Measurements from ENCODE around the gene AGBL1. TPM values are rescaled to one million over a fixed set of nuclear protein-coding genes. Genes with fewer than 3 reads are reported as not detected.

The AGBL1 gene
- polyA plus RNA-seq, 2 of the 4 experiments (the other 2 are of a cell fraction): not detected

DNA sequence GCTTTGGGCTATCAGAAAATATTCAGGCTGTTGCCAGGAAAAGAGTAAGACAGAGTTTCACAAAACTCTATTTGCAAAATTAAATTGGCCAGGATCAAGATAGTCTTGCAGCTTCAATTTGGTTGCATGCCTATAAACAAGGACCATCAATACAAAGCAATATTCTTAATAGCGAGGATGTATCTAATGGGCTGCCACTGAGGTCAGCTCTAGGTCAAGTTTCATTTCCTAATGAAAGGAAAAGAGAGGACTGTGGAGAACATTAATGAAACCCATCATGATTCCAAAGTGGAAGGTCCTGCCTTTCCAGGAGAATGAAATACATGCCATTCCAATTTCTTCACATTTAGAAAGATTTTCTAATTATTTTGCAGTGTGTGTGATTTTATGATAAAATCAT, 273.5 kb downstream of the AGBL1 start:
- no peak for ATAC-seq
- DNase-seq (ENCODE audit: low read depth in 1 of 2, low spot score in 1 of 2): no peak
- no peaks in the 10 kb centered on the region for H3K9me3 ChIP-seq
- FAIRE-seq: no peak
- 3% methylated on average over 1 of the region's 1 CpG for WGBS (ENCODE audit: missing lambda C conversion rate)
- no peaks in the 10 kb centered on the region for H3K4me1 ChIP-seq
- TF ChIP-seq HOXB13 (CRISPR knock-in tag; IDR thresholded peaks at IDR 0.05; ENCODE audit: low read depth) (no peak), EHMT2 (IDR thresholded peaks at IDR 0.05; ENCODE audit: low read depth) (no peak), ELK1 (IDR thresholded peaks at IDR 0.05; ENCODE audit: low read depth, low read length) (no peak), RFX5 (IDR thresholded peaks at IDR 0.05) (no peak), ZFP36 (IDR thresholded peaks at IDR 0.05; ENCODE audit: borderline replicate concordance, partially characterized antibody) (no peak), PHF8 (IDR thresholded peaks at IDR 0.05; ENCODE audit: borderline replicate concordance, low read depth) (no peak), JUN (IDR thresholded peaks at IDR 0.05) (no peak), HMGXB4 (CRISPR knock-in tag; IDR thresholded peaks at IDR 0.05; ENCODE audit: borderline replicate concordance) (no peak), FOXS1 (CRISPR knock-in tag; IDR thresholded peaks at IDR 0.05) (no peak), TP53 (CRISPR knock-in tag; IDR thresholded peaks at IDR 0.05) (no peak), MAX (IDR thresholded peaks at IDR 0.05) (no peak), CEBPB (IDR thresholded peaks at IDR 0.05) (no peak), CHD2 (IDR thresholded peaks at IDR 0.05; ENCODE audit: low read length, partially characterized antibody) (no peak), SMC3 (IDR thresholded peaks at IDR 0.05) (no peak), KDM5A (IDR thresholded peaks at IDR 0.05) (no peak), BHLHE40 (IDR thresholded peaks at IDR 0.05; ENCODE audit: low read depth, low read length) (no peak), RAD21 (conservative IDR thresholded peaks at IDR 0.05 in 1 of 2, IDR thresholded peaks at IDR 0.05 in 1 of 2) (no peak)
- TF ChIP-seq, protein P1, sequence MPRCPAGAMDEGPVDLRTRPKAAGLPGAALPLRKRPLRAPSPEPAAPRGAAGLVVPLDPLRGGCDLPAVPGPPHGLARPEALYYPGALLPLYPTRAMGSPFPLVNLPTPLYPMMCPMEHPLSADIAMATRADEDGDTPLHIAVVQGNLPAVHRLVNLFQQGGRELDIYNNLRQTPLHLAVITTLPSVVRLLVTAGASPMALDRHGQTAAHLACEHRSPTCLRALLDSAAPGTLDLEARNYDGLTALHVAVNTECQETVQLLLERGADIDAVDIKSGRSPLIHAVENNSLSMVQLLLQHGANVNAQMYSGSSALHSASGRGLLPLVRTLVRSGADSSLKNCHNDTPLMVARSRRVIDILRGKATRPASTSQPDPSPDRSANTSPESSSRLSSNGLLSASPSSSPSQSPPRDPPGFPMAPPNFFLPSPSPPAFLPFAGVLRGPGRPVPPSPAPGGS (IDR thresholded peaks at IDR 0.05): no peak
- TF ChIP-seq, protein P2, sequence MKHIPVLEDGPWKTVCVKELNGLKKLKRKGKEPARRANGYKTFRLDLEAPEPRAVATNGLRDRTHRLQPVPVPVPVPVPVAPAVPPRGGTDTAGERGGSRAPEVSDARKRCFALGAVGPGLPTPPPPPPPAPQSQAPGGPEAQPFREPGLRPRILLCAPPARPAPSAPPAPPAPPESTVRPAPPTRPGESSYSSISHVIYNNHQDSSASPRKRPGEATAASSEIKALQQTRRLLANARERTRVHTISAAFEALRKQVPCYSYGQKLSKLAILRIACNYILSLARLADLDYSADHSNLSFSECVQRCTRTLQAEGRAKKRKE (CRISPR knock-in tag; IDR thresholded peaks at IDR 0.05; ENCODE audit: low read depth): no peak
- H3K4me2 ChIP-seq: no peak overlapping the region
- H3K27ac ChIP-seq: no peak overlapping the region
- no peak overlapping the region for H3K4me3 ChIP-seq
- POLR2A ChIA-PET: no interaction called here
- CTCF ChIA-PET: no interaction called here

DNA sequence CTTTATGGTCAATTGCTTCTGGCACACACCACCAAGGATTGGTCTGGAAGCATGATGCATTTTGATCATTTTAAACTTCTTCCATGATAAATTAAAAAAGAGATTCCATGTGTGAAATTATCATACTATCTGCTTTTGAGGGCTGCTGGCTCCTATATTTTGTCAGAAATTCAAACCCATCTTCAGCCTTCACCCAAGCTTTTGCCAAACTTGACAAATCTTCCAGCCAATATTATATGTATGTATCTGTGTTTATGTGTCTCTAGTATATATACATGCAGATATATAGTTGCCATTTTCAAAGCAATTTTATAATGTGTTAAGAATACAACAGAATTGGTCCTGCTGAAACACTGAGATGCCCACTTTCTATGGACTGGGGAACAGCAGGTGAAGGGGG, 275.7 kb downstream of the AGBL1 start:
- Histone ChIP-seq H3K9me3 (no peaks in the 10 kb centered on the region), H3K4me3 (no peak overlapping the region), H3K27ac (no peak overlapping the region), H3K4me2 (no peak overlapping the region), H3K4me1 (no peaks in the 10 kb centered on the region)
- no peak for TF ChIP-seq NPAS2 (CRISPR knock-in tag; IDR thresholded peaks at IDR 0.05; ENCODE audit: borderline replicate concordance)
- no peak for TF ChIP-seq EHF (CRISPR knock-in tag; IDR thresholded peaks at IDR 0.05)
- TF ChIP-seq PHF8 (IDR thresholded peaks at IDR 0.05; ENCODE audit: borderline replicate concordance, low read depth): no peak
- no peak for TF ChIP-seq EP300 (IDR thresholded peaks at IDR 0.05)
- TF ChIP-seq RCOR1 (IDR thresholded peaks at IDR 0.05; ENCODE audit: low read depth, low read length): no peak
- TF ChIP-seq, protein P3, sequence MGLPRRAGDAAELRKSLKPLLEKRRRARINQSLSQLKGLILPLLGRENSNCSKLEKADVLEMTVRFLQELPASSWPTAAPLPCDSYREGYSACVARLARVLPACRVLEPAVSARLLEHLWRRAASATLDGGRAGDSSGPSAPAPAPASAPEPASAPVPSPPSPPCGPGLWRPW (IDR thresholded peaks at IDR 0.05): no peak
- TF ChIP-seq CBX8 (IDR thresholded peaks at IDR 0.05): no peak
- no peak for TF ChIP-seq CBX2 (IDR thresholded peaks at IDR 0.05; ENCODE audit: borderline replicate concordance, low read depth)
- no peak for TF ChIP-seq MYC (IDR thresholded peaks at IDR 0.05; ENCODE audit: borderline replicate concordance, low read length)
- ChIA-PET POLR2A (no interaction called here), CTCF (interaction anchor here (1.3 kb wide), 1 partner anchor 19 kb away, joined by 4 read pairs; no protein-coding TSS in a partner anchor)
- FAIRE-seq: no peak
- no peak for DNase-seq (ENCODE audit: low read depth in 1 of 2, low spot score in 1 of 2)
- no peak for ATAC-seq

Measured in A549 (cell line).